A673 (cell line): ENCODE data around the gene COG2. TPM values are rescaled to one million over a fixed set of nuclear protein-coding genes. Genes with fewer than 3 reads are reported as not detected.

ENCODE experiments used
- BruUV-seq: library from RNA; stranded (reverse); fragments of 400-500 nt; replicated peaks from 2 replicates; lab custom pipeline; 2021; lab: Mats Ljungman, UMichigan
- CTCF ChIA-PET: fragments of 300-600 bp; sonication (Branson Sonifier 250); formaldehyde crosslinking; loops from one replicate; lab custom pipeline; 2022; ENCODE audit warnings: antibody characterized with exemption; lab: Charles Lee
- POLR2A ChIA-PET: fragments of 300-600 bp; sonication (Branson Sonifier 250); formaldehyde crosslinking; loops from one replicate; lab custom pipeline; 2022; ENCODE audit warnings: antibody characterized with exemption; ENCODE audit not compliant: low non-redundant PET; lab: Charles Lee
- DNase-seq: peaks from one replicate; pipeline ENCODE4 v3.0.0-alpha.2; 2015; ENCODE audit warnings: low spot score
- H3K27ac ChIP-seq: fragments of 200-600 bp; sonication (generic); 2 replicates; pipeline ENCODE4 v1.5.1; 2016; ENCODE audit warnings: mixed run types, low read depth, mild to moderate bottlenecking, mixed read lengths, antibody characterized with exemption, low read length; ENCODE audit not compliant: poor library complexity, severe bottlenecking
- H3K27me3 ChIP-seq: fragments of 200-600 bp; sonication (generic); replicated peaks from 2 replicates; pipeline ENCODE4 v1.6.1; 2017; ENCODE audit warnings: mixed run types, low read depth, mild to moderate bottlenecking, mixed read lengths, antibody characterized with exemption, low read length; ENCODE audit not compliant: insufficient read depth, poor library complexity
- H3K36me3 ChIP-seq: fragments of 200-600 bp; sonication (generic); 2 replicates; pipeline ENCODE4 v1.6.1; 2016; ENCODE audit warnings: mixed run types, mild to moderate bottlenecking, mixed read lengths, antibody characterized with exemption, low read length; ENCODE audit not compliant: insufficient read depth, poor library complexity, severe bottlenecking
- H3K4me1 ChIP-seq: fragments of 200-600 bp; sonication (generic); 2 replicates; pipeline ENCODE4 v1.6.1; 2017; ENCODE audit warnings: mixed run types, mild to moderate bottlenecking, mixed read lengths, antibody characterized with exemption, low read length; ENCODE audit not compliant: insufficient read depth, poor library complexity, severe bottlenecking
- H3K4me3 ChIP-seq: fragments of 200-600 bp; sonication (generic); 2 replicates; pipeline ENCODE4 v1.5.1; 2016; ENCODE audit warnings: low read depth, mixed run types, mild to moderate bottlenecking, mixed read lengths, low read length; ENCODE audit not compliant: poor library complexity, severe bottlenecking
- H3K9me3 ChIP-seq: fragments of 200-600 bp; sonication (generic); 2 replicates; pipeline ENCODE4 v1.6.1; 2016; ENCODE audit warnings: mixed run types, low read depth, mild to moderate bottlenecking, mixed read lengths, antibody characterized with exemption, low read length; ENCODE audit not compliant: poor library complexity, severe bottlenecking
- CTCF ChIP-seq: fragments of 300-800, 200-600 bp; sonication (generic); conservative IDR thresholded peaks from 2 replicates; pipeline ENCODE4 v1.5.1; 2017; ENCODE audit warnings: low read depth, mild to moderate bottlenecking, antibody characterized with exemption, low read length, moderate library complexity, mixed read lengths
- EZH2 ChIP-seq: fragments of 200-600 bp; sonication (generic); IDR thresholded peaks from 2 replicates; pipeline ENCODE4 v1.6.1; 2017; ENCODE audit warnings: borderline replicate concordance, low read depth, mild to moderate bottlenecking, mixed read lengths, antibody characterized with exemption, low read length; ENCODE audit not compliant: poor library complexity, severe bottlenecking
- intact Hi-C: fragments of 100-400 bp; cut with micrococcal nuclease; formaldehyde crosslinking; loops from one replicate; pipeline ENCODE4 v1.10.0; 2022; ENCODE audit not compliant: unreplicated experiment
- total RNA-seq: library from RNA; stranded (reverse); gene quantifications from 2 replicates; pipeline ENCODE4 v1.2.3, GENCODE V29; 2021

Gene COG2
- total RNA-seq, 1 experiment from 2014 or later = 20.3 TPM

- ChIA-PET POLR2A (interaction anchor here (0.6 kb wide), 1 partner anchor 1060 kb away, joined by 3 read pairs; no protein-coding TSS in a partner anchor), CTCF (no interaction called here)
- H3K9me3 ChIP-seq = no peaks in the 10 kb centered on the region
- no peak for DNase-seq
- TF ChIP-seq EZH2 (no peak), CTCF (no peak)
- BruUV-seq = no TSS peak
- H3K27ac ChIP-seq = no peak overlapping the region
- intact Hi-C loops = no loop called here
- H3K36me3 ChIP-seq = no peaks in the 10 kb centered on the region
- no peaks in the 10 kb centered on the region for H3K4me1 ChIP-seq
- no peaks in the 10 kb centered on the region for H3K27me3 ChIP-seq
- no peak overlapping the region for H3K4me3 ChIP-seq
Observed at GRCh38 chr1:230703679-230704385, 61.6 kb downstream of the COG2 start.

- no peak for DNase-seq
- BruUV-seq = no TSS peak
- Histone ChIP-seq H3K27ac (no peak overlapping the region), H3K27me3 (no peaks in the 10 kb centered on the region), H3K4me1 (no peaks in the 10 kb centered on the region), H3K4me3 (no peak overlapping the region), H3K9me3 (no peaks in the 10 kb centered on the region), H3K36me3 (no peaks in the 10 kb centered on the region)
- ChIA-PET POLR2A (no interaction called here), CTCF (no interaction called here)
- intact Hi-C loops = no loop called here
- TF ChIP-seq CTCF = no peak
- TF ChIP-seq EZH2 = no peak
Observed at GRCh38 chr1:230704830-230705229, 62.5 kb downstream of the COG2 start.

GRCh38 chr1:230705289-230706019, 63.2 kb downstream of the COG2 start:
- Histone ChIP-seq H3K4me3 (no peak overlapping the region), H3K9me3 (no peaks in the 10 kb centered on the region), H3K27me3 (no peaks in the 10 kb centered on the region), H3K4me1 (no peaks in the 10 kb centered on the region), H3K36me3 (no peaks in the 10 kb centered on the region), H3K27ac (no peak overlapping the region)
- BruUV-seq = no TSS peak
- ChIA-PET POLR2A (no interaction called here), CTCF (no interaction called here)
- TF ChIP-seq EZH2 = no peak
- TF ChIP-seq CTCF = no peak
- no peak for DNase-seq
- intact Hi-C loops = no loop called here
